Brain pericyte (primary cell): Measurements from ENCODE around the gene POLR3H.
"Not testable (repeated sequence)": the region's sequence is repeated elsewhere in the genome, so short reads cannot be mapped to it uniquely, and the experiment has no call there.

Source experiments
- DNase-seq: peaks from one replicate; pipeline ENCODE4 v3.0.0-alpha.2; 2012; ENCODE audit warnings: low read depth, low spot score

Gene POLR3H, protein sequence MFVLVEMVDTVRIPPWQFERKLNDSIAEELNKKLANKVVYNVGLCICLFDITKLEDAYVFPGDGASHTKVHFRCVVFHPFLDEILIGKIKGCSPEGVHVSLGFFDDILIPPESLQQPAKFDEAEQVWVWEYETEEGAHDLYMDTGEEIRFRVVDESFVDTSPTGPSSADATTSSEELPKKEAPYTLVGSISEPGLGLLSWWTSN

DNA sequence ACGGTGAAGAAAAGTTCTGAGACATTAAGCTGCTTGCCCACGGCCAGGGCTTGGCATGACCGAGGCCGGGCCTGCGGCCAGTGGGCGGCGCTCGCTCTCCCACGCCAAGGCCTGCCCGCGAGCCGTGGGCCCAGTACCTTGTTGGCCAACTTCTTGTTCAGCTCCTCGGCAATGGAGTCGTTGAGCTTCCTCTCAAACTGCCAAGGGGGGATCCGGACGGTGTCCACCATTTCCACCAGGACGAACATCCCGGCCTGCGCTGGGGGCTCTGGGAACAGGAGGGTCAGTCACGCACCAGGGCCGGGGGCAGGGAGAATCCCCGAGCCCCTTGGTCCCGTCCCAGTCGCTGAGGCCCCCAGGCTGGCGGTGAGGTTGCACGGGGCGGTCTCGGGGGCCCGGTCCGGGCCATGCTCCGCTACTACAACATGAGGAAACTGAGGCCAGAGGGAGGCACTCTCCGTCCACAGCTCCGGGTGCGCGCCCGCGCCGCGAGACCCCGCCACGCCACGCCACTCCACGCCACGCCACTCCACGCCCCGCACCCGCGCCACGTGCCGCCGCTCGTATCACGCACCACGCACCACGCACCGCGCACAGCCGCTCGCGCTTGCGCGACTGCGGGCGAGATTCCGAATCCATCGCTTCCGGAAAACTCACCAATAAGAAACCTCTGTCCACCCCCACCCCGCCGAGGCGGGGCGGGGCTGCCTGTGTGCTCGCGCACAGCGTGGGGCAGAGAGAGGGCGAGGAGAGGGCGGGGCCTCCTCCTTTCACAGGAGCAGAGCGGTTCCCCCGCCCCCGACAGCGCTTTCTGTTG is at the start of gene POLR3H:
Gene POLR3H (minus strand): TSS at position 617 of the 817 bp plus-strand sequence. CDS start 369 bp downstream, at position 248.
- peak; percentile 90 for DNase-seq

DNA sequence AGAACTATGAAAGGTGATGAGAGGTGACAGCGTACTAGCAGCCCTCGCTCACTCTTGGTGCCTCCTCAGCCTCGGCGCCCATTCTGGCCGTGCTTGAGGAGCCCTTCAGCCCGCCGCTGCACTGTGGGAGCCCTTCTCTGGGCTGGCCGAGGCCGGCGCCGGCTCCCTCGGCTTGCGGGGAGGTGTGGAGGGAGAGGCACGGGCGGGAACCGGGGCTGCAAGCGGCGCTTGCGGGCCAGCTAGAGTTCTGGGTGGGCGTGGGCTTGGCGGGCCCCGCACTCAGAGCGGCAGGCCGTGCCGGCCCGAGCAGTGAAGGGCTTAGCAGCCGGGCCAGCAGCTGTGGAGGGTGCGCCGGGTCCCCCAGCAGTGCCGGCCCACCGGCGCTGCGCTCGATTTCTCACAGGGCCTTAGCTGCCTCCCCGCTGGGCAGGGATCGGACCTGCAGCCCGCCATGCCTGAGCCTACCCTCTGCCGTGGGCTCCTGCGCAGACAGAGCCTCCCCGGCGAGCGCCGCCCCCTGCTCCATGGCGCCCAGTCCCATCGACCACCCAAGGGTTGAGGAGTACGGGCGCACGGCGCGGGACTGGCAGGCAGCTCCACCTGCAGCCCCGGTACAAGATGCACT is 49.2 kb upstream of the POLR3H start:
- not testable (repeated sequence) for DNase-seq

DNA sequence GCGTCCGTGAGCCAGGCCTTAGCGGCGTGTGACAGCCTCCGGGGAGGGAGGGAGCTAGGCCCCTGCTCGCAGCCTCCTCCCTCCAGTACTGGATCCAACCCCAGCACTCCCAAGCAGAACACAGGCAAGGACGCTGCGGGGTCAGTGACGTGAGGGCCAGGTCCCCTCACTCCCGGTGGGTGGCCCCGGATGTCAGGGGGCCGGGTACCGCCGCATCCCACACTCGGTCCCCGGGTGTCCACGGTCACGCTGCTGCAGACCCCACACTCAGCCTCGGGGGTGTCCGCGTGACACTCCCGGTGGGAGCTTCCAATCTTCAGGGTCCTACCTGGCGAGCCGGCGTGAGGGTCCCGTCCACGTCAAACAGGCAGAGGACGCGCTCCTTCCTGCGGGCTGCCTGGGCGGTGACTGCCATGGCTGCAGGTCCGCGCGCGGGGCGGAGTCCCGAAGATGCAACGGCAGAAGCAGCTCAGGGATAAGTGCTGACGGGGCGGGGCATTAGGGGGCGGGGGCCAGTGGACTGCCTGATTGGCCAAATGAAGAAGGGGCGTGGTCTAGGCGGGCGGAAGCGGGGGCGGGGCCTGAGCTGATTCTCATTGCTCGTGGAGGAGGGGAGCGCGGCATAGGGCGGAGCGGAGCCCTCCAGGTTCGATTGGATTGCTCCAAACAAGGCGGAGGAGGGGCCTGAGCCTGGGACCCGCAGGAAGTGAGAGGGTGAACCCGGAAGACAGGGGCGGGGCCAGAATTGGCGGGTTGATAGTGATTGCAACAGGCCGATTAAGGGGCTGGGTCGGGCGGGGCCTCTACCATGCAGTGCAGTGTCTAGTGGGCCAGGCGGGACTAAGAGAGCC is 45.3 kb upstream of the POLR3H start, which contains the start of gene PMM1:
Gene PMM1 (minus strand): TSS at position 450 of the 851 bp plus-strand sequence. CDS start 35 bp downstream, at position 415.
- peak; percentile 99 for DNase-seq

DNA sequence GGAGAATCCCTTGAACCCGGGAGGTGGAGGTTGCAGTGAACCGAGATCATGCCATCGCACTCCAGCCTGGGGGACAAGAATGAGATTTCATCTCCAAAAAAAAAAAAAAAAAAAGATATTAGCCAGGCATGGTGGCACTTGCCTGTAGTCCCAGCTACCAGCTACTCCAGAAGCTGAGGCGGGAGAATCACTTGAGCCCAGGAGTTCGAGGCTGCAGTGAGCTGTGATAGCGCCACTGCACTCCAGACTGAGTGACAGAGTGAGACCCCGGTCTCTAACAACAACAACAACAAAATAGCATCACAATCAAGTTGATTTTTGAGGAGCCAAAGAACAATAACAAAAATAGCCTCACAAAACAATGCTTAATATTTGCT is 43.1 kb upstream of the POLR3H start:
- DNase-seq, result no peak

DNA sequence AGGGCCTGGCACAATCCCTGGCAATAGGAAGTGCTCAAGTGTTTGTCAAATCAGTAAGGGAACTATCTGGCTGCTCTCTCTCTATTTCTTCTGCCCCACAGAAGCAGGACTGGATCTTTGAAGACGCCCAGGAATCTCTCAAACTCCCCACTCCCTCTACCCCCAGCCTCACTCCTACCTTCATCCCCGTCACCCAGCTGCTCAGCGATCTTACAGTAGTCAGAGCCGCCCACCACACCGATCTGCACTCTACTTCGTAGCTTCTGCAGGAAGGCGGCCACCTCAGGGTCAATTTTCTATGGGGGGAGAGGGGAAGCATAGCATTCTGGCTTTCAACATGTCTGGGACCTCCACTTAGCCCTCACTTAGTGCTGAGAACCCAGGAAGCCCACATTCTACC is 41.6 kb upstream of the POLR3H start:
- DNase-seq, result no peak

DNA sequence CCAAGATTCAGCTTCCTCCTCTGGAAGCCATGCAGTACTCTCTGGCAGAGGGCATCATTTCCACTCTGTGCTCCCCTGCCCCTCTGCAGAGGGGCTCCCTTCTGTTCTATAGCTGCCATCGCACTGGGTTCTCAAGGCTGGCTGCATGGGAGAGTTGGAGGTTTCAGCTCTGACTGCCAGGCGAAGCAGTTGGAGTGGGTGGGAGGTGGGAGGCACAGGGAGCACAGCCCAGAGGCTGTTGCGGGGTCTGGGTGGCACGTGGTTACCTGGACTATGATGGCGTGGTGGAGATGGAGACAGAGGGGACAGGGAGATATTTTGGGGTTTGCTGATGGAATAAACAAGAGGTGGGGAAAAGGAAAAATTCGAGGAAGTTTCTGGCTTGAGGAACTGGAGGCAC is 40.6 kb upstream of the POLR3H start:
- no peak for DNase-seq

DNA sequence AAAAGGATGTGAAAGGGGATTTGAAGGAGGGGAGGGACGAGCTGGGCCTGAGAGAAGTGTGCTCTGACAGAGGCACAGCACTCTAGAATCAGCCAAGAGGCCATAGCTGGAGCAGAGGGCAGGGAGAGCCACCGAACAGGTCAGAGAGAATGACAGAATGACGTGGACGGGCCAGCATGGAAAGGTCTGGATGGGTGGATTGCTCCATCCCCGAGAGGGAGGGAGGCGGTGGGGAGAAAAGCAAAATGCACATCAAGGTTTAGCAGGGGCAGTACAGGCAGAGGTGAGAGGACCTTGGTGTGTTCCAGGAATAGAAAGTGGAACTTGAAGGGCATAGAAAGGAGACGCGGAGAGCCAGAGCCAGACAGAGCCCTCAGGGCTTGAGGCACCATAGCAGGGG is 38.4 kb upstream of the POLR3H start:
- DNase-seq, result no peak

DNA sequence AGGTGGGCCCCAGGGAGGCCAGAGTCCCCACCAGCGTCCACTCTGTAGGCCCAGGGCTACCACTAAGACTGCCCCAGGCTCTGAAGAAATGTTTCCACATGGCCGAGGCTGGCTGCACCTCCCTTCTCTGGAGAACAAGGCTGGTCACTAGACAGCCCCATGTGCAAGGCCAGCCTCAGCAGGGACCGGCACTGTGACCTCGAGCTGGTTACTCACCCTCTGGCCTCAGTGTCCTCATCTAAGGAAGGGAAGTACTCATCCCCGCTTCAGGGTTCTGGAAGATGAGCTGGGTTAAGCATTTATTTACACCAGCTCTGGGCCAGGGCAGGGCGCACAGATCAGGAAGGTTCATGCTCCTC is 35.7 kb upstream of the POLR3H start:
- no peak for DNase-seq

DNA sequence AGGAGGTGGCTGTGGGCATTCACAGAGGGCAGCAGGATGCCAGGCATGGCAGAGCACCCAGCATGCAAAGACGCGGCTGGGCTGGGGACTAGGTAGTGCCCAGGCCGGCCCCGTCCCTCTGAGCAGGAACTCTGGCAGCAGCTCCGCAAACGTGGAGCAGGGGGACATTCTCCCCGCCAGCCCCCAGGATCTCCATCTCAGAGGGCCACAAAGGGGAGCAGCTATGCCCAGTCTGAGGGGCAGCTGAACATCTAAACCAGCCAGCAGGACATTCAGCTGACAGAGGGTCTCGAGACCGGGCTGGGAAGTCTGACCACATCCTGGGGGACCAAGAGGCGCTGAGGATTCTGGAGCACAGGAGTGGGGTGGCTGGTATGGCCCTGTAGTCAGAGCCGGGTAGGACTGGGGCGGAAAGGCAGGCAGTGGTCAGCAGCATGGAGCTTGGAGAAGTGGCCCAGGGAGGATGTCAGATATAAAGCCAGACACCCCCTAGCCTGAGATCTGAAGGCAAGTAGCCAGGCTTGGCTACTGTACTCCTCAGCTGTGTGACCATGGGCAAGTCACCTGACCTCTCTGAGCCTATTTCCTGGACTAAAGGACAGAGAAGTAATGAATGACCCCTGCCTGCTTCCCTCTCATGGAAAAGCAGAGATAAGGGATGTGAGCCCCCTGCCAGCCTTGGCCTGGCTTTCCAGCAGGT is 35.2 kb upstream of the POLR3H start:
- no peak for DNase-seq

DNA sequence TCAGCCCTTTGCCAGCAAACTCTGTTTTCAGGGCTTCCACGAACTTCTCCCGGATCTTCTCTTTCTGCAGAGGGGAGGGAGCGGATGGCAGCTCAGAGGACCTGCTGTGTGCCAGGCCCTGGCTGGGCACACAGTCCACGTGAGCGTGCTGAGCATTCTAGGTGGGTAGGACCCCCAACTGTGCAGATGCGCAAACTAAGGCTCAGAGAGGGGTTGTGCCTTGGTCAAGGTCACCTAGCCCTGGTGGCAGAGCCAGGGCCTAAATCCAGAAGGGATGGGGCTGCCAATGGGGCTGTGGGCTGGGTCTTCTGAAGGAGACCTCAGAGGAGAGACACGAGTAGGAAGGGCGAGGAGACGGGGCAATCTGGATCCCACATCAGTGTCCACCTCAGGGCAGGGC is 34.5 kb upstream of the POLR3H start:
- DNase-seq, result no peak

DNA sequence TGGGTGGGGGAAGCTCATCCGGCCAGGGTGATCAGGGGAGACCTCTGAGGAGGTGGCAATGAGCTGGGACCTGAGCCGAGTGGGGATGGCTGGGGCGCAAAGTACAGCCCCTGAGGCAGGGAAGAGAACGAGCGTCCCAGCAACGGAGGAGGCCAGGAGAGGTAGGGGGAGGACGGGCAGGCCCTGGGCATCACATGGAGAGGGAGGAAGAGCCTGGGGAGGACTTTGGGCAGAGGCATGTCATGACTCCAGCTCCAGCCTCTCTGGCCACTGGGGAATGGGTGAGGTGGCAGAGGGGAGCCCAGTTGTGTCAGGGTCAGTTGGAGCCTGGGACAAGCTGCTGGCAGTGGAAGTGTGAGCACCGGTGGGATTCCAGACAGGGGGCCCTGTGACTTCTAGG is 33.8 kb upstream of the POLR3H start:
- no peak for DNase-seq

DNA sequence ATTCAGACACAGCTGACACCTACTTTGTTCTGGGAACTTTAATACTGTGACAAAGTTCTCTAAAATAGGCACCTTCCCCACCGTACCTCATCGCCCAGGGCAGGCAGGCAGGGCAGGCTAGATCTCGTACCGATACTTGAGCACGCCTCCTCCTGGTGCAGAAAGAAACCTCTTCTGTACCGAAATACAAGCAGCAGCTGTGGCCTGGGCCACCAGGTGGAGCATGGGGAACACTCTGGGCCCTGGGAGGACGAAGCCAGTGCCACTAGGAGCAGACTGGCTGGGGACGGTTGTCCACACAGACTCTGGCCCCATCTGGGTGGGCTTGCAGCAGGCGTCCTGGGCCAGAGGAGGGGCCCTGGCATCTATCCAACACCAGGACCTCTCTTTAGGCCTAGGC is 32.6 kb upstream of the POLR3H start:
- DNase-seq, result no peak

DNA sequence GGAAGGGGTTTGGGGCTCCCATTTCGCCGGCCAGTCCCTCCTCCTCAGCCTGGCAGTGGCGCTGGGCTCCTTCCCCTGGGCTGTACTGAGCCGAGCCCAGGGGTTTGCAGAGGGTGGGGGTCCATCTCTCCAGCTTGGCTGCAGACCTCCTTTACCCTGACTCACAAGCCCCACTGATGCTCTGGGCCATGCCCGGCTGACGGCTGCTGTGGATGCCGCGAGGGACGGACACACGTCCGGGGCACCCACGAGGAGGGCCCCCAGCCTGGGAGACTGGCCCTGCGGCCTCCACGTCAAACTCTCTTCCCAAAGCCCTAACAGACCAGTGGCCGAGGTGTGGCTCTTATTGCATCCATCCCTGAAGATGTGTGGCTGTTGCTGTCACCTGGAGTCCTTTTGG is 31.3 kb upstream of the POLR3H start:
- DNase-seq, result no peak

DNA sequence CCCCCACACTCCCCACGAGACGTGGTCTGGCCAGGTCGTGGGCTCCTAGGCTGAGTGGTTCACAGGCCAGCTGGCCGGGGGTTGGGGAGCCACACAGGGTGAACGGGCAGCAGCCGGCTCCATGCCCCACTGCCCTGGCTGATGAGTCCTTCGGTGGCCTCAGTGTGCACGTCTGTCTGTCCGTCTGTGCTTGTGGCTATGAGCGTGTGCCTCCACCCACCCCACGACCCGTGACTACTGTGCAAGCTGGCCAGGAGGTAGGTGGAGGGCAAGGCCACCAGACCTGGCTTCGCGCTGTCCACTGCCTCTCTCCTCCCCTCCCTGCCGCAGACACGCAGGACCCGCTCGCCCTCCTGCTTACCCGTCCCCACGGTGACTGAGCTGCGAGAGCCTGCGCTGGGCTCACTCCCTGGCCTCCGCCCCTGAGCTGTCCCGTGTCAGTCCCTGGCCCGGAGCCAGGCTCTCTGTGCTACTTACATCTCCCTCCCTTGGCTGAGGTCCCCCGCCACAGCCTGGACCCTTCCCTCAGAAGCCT is 30.6 kb upstream of the POLR3H start:
- DNase-seq, result no peak

DNA sequence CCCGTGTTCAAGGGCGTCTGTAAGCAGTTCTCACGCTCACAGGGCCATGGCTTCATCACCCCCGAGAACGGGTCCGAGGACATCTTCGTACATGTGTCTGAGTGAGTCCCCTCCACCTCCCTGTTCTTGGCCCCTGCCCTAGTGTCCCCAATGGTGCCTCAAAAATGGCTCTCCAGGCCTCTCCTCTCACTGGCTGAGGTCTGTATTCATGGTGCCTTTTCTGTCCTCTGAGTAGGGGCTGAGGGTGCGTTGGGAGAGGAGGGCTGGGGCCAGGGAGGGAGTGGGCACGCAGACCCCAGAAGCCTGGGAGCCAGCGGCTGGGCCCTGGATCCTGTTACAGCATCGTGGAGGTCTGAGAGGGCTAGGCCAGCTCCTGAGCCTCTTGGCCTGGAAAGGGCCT is 29.4 kb upstream of the POLR3H start:
- no peak for DNase-seq

DNA sequence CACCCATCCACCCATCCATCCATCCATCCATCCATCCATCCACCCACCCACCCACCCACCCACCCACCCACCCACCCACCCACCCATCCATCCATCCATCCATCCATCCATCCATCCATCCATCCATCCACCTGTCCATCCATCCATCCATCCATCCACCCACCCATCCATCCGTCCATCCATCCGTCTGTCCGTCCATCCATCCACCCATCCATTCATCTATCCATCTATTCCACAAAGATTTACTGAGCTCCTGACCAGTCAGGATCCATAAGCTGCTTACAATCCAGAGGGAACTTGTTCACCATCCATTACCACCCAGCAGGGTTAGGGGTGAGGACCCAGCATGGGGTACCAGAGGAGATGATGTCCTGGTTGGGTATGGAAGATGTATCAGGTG is 28.0 kb upstream of the POLR3H start:
- DNase-seq, result not testable (repeated sequence)

DNA sequence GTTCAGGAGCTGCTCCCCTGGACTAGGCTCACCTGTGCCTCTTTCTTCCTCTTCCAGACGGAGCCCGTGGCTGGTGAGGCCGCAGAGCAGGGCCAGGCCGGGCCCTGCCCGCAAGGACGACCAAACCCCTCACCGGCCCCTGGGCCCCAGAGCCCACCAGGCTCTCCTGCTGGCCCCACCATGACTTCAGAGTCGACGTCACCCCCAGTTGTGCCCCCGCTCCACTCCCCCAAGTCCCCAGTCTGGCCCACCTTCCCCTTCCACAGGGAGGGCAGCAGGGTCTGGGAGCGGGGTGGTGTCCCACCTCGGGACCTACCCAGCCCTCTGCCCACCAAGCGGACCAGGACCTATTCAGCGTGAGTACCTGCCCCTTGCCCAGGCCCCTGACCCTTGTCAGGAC is 27.5 kb upstream of the POLR3H start:
- DNase-seq, result no peak

DNA sequence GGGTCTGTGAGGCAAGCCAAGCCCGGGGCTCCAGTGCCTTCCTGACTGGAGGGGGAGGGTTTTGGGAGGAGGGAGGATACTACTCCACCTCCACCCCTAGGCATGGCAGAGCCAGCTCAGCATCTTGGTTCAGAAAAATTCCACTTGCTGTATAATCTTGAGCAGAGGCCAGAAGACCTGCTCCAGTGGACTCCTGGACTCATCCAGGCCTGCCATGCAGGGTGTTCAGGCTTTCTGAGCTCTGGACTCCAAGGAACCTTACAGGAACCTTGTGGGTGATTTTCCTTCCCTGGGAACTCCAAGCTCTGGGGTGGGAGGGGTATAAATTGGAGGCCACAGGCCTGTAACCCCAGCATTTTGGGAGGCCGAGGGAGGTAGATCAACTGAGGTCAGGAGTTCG is 26.0 kb upstream of the POLR3H start:
- DNase-seq, result no peak

DNA sequence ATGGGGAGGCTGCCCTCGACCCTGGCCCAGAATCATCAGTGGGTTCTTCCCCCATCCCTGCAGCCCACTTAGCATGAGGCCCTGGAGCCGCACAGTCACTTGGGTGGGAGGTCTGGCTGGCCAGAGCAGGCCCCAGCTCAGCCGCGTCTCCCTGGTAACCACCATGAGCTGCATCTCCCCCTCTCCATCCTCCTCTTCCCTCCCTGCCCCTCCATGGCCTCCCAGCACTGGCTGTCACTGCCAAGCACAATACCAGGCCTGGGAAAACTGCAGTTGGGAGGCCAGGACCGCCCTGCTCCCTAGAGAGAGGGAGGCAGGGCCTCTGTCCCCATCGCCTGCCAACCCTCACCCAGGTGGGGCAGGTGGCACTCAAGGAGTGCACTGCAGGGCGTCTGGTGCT is 24.5 kb upstream of the POLR3H start:
- no peak for DNase-seq

DNA sequence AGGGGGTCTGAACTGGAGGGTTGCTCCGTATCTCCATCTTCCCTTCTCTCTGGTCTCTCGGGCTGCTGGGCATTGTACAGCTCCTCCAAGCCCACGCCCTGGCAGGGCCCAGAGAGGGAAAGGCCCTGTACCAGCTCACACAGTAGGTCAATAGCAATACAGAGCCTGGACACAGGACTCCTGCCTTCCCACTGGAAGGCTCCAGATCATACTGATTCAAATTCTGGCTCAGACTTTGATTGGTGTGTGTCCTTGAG is 23.2 kb upstream of the POLR3H start:
- DNase-seq, result no peak

DNA sequence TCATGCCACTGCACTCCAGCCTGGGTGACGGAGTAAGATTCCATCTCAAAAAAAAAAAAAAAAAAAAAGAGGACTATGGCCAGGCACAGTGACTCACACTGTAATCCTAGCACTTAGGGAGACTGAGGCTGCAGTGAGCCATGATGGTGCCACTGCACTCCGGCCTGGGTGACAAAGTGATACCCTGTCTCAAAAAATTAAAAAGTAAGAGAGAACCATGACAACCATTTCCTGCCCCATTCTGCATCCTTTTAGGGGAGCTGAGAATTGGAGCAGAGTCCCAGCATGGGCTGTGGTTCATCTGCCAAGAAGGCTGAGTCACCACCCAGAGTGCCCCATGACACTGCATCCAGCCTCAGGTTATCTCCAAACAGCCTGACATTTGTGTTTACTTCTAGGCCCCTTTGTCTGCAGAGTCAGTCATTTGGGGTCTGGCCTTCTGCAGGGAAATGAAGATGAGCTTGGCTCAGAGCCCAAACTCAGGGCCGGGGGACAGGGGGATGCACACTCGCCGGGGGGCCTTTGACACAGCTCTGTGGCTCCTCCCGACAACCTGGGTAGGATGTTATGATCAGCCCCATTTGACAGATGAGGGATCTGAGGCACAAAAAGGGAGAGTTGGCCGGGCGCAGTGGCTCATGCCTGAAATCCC is 21.3 kb upstream of the POLR3H start:
- DNase-seq, result peak; percentile 59
